ENCODE data around the gene CXCL17. TPM values are rescaled to one million over a fixed set of nuclear protein-coding genes. Genes with fewer than 3 reads are reported as not detected.
A peak's percentile ranks its signal among the peaks of the same experiment; 100 is the strongest.

Gene CXCL17
- total RNA-seq, 2 experiments from 2014 or later, result not detected

GRCh38 chr19:42471554-42472249 is 29.0 kb upstream of the CXCL17 start:
- ATAC-seq (no peak), DNase-seq (no peak)
- Mint-ChIP-seq H3K27ac (no peak overlapping the region), H3K4me3 (no peak overlapping the region), H3K9me3 (no peaks in the 10 kb centered on the region), H3K27me3 (peaks cover 2% of the 10 kb centered on the region), H3K4me1 (ENCODE audit: low read depth) (peaks cover 21% of the 10 kb centered on the region), H3K36me3 (ENCODE audit: low read depth) (no peaks in the 10 kb centered on the region)
- intact Hi-C loops (cut with micrococcal nuclease), result no loop called here
- CTCF ChIA-PET, result interaction anchor here (0.9 to 6.2 kb wide), 5 partner anchors 21 to 125 kb away, joined by 3 to 36 read pairs (median 7); partner anchors contain the start of gene CEACAM1
- TF ChIP-seq, protein P1, sequence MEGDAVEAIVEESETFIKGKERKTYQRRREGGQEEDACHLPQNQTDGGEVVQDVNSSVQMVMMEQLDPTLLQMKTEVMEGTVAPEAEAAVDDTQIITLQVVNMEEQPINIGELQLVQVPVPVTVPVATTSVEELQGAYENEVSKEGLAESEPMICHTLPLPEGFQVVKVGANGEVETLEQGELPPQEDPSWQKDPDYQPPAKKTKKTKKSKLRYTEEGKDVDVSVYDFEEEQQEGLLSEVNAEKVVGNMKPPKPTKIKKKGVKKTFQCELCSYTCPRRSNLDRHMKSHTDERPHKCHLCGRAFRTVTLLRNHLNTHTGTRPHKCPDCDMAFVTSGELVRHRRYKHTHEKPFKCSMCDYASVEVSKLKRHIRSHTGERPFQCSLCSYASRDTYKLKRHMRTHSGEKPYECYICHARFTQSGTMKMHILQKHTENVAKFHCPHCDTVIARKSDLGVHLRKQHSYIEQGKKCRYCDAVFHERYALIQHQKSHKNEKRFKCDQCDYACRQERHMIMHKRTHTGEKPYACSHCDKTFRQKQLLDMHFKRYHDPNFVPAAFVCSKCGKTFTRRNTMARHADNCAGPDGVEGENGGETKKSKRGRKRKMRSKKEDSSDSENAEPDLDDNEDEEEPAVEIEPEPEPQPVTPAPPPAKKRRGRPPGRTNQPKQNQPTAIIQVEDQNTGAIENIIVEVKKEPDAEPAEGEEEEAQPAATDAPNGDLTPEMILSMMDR (IDR thresholded peaks at IDR 0.05), result no peak
- POLR2A ChIA-PET, result no interaction called here

DNA sequence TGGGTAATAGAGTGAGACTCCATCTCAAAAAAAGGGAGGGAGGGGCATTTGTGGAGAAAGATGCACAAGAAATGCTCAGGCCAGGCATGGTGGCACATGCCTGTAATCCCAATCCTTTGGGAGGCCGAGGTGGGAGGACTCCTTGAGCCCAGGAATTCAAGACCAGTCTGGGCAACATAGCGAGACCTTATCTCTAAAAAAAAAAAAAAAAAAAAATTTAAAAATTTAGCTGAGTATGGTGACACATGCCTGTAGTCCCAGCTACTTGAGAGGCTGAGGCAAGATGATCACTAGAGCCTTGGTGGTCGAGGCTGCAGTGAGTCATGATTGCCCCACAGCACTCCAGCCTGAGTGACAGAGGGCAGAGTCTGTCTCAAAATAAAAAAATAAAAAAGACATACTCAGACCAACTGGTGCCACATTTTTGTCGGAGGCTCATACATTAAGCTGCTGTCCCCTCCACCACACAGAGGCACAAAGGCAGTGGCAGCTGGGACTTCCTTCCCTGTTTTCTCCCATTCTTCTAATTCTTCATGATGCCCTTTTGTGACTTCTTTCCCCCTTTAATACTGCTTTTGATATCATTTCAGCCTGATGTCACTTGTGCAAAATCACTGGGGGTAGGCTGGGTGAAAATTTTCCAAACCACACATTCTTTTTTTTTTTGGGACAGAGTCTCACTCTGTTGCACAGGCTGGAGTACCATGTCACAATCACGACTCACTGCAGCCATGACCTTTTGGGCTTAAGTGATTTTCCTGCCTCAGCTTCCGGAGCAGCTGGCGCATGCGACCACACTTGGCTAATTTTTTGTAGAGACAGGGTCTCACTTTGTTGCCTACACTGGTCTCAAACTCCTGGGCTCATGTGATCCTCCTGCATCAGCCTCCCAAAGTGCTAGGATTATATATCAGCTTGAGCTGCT is 26.8 kb upstream of the CXCL17 start:
- Mint-ChIP-seq H3K4me3 (peak overlapping the region; percentile 29), H3K27me3 (peaks cover 2% of the 10 kb centered on the region), H3K36me3 (ENCODE audit: low read depth) (no peaks in the 10 kb centered on the region), H3K27ac (peak overlapping the region; percentile 84), H3K4me1 (ENCODE audit: low read depth) (peaks cover 28% of the 10 kb centered on the region), H3K9me3 (no peaks in the 10 kb centered on the region)
- ChIA-PET CTCF (interaction anchor here (1.4 to 6.2 kb wide), 3 partner anchors 19 to 60 kb away, joined by 3 to 36 read pairs (median 19); partner anchors contain the start of gene CEACAM1), POLR2A (interaction anchor here (0.6 to 2.1 kb wide), 3 partner anchors 10 to 38 kb away, joined by 3 to 4 read pairs (median 3); no protein-coding TSS in a partner anchor)
- DNase-seq, result peak; percentile 73
- ATAC-seq, result peak; percentile 92
- TF ChIP-seq, protein P1 (IDR thresholded peaks at IDR 0.05), result no peak
- intact Hi-C loops (cut with micrococcal nuclease), result no loop called here

DNA sequence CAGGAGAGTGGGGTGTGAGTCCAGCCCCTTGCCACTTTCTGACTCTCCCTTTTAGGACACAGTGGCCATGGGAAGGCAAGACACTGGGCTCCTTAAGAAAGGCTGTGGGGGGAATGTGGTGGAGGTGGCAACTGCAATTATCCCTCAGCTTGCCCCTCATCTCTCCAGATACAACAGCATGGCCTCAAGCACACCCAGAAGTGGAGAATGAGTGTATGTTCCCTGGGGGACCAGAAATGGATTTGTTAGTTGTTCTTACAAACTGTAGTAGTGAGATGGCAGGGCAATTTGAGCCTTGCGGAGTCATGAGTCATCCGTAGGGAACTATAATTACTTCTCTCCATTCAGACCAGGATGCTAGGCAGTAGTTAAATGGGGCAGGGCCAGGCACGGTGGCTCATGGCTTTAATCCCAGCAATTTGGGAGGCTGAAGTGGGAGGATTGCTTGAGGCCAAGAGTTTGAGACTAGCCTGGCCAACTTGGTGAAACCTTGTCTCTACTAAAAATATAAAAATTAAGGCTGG is 25.6 kb upstream of the CXCL17 start:
- CTCF ChIA-PET, result interaction anchor here (3.4 to 3.7 kb wide), 2 partner anchors 18 to 27 kb away, joined by 19 to 20 read pairs; no protein-coding TSS in a partner anchor
- TF ChIP-seq, protein P1 (IDR thresholded peaks at IDR 0.05), result no peak
- intact Hi-C loops (cut with micrococcal nuclease), result no loop called here
- no peak for DNase-seq
- POLR2A ChIA-PET, result no interaction called here
- Mint-ChIP-seq H3K36me3 (ENCODE audit: low read depth) (no peaks in the 10 kb centered on the region), H3K9me3 (no peaks in the 10 kb centered on the region), H3K4me1 (ENCODE audit: low read depth) (peaks cover 28% of the 10 kb centered on the region), H3K27ac (no peak overlapping the region), H3K27me3 (peaks cover 2% of the 10 kb centered on the region), H3K4me3 (no peak overlapping the region)
- ATAC-seq, result no peak

- H3K9me3 Mint-ChIP-seq, result no peaks in the 10 kb centered on the region
- no peaks in the 10 kb centered on the region for H3K36me3 Mint-ChIP-seq (ENCODE audit: low read depth)
- TF ChIP-seq, protein P1 (IDR thresholded peaks at IDR 0.05), result no peak
- DNase-seq (peak; percentile 34), ATAC-seq (peak; percentile 28)
- H3K27ac Mint-ChIP-seq, result peak overlapping the region; percentile 76
- no peaks in the 10 kb centered on the region for H3K27me3 Mint-ChIP-seq
- ChIA-PET POLR2A (interaction anchor here (1.1 kb wide), 1 partner anchor 8 kb away, joined by 5 read pairs; no protein-coding TSS in a partner anchor), CTCF (interaction anchor here (1.1 to 3.7 kb wide), 6 partner anchors 17 to 129 kb away, joined by 3 to 20 read pairs (median 4); partner anchors contain the start of gene CEACAM1)
- intact Hi-C loops (cut with micrococcal nuclease), result no loop called here
- no peak overlapping the region for H3K4me3 Mint-ChIP-seq
- H3K4me1 Mint-ChIP-seq (ENCODE audit: low read depth), result peaks cover 28% of the 10 kb centered on the region
Measured at GRCh38 chr19:42467183-42467760, 24.5 kb upstream of the CXCL17 start.
